ENCODE results near the gene CDKAL1. TPM values are rescaled to one million over a fixed set of nuclear protein-coding genes. Genes with fewer than 3 reads are reported as not detected.

The CDKAL1 gene
- total and polyA plus RNA-seq, 2 experiments from 2014 or later: 14.4 to 19.5 TPM

DNA sequence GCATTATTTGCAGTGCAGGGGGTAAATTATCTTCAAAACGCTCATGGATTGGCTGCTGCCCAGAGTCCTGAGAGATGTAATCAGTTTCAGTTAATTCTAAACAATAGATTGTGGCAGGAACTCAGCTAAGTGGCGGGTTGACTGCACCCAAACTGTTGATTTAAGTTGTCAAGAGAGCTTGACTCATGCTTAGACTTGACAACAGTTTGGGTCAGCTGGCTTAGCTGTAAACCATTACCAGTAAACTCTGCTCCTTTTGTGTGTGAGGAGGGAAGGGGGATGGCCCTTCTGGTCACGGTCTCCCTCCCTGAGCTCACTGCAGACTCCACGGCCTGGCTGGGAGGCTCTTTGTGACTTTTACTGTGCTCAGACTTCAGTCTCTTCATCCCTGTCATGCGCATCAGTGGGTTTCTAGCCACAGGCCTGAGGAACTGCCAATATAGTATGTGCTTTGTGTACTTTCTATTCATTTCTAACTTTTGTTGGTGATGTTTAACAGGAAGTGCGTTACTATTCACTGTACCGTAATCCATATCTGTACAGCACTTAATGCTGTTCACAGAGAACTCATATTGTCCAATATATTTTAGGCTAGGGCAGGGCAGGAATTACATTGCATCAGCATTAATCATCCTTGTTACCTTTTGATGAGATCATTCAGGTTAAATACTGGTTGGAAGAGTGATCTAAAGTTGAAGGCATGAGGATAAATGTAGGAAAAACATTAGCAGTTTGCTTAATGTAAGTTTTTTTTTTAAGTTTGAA is 488.3 kb downstream of the CDKAL1 start:
- Histone ChIP-seq H3K36me3 (replicated peaks; ENCODE audit: insufficient read depth, low read depth) (no peaks in the 10 kb centered on the region), H3K9me3 (ENCODE audit: low read depth) (no peaks in the 10 kb centered on the region), H3K4me1 (ENCODE audit: insufficient read depth) (no peaks in the 10 kb centered on the region), H3K9me2 (replicated peaks; ENCODE audit: insufficient read depth) (no peaks in the 10 kb centered on the region), H3K27me3 (no peaks in the 10 kb centered on the region), H3K79me2 (no peaks in the 10 kb centered on the region), H3K4me3 (no peak overlapping the region), H2AFZ (no peak overlapping the region), H3K27ac (peak overlapping the region; percentile 85), H4K20me1 (ENCODE audit: insufficient read depth, poor library complexity, severe bottlenecking) (no peaks in the 10 kb centered on the region), H3K4me2 (peak overlapping the region; percentile 17)
- DNase-seq (ENCODE audit: low spot score): peak; percentile 71
- WGBS (ENCODE audit: low lambda C conversion rate, missing lambda C conversion rate): 47% methylated on average over 7 of the region's 7 CpGs
- TF ChIP-seq, protein P1, sequence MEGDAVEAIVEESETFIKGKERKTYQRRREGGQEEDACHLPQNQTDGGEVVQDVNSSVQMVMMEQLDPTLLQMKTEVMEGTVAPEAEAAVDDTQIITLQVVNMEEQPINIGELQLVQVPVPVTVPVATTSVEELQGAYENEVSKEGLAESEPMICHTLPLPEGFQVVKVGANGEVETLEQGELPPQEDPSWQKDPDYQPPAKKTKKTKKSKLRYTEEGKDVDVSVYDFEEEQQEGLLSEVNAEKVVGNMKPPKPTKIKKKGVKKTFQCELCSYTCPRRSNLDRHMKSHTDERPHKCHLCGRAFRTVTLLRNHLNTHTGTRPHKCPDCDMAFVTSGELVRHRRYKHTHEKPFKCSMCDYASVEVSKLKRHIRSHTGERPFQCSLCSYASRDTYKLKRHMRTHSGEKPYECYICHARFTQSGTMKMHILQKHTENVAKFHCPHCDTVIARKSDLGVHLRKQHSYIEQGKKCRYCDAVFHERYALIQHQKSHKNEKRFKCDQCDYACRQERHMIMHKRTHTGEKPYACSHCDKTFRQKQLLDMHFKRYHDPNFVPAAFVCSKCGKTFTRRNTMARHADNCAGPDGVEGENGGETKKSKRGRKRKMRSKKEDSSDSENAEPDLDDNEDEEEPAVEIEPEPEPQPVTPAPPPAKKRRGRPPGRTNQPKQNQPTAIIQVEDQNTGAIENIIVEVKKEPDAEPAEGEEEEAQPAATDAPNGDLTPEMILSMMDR (IDR thresholded peaks at IDR 0.05; ENCODE audit: poor library complexity): no peak
- TF ChIP-seq EZH2 (IDR thresholded peaks at IDR 0.05; ENCODE audit: borderline replicate concordance): no peak

DNA sequence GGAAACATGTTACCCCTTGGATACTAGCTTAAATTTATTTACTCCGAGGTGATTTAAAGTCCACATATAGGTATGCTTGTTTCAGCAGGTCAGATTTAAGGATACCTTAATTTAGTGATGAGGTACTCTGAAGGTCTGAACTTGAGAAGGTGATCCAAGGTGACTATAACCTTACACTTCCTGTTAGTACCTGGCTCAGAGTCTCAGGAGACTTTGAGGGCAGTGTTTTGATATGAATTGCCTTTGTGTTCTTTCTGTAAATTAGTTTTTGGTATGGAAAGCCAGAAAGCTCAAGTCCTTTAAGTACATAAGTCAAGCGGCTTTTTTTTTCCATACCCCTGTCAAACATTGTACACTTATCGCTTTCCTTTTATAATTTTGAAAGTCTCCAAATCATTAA is 489.0 kb downstream of the CDKAL1 start:
- no peak overlapping the region for H2AFZ ChIP-seq
- peak overlapping the region; percentile 85 for H3K27ac ChIP-seq
- no peaks in the 10 kb centered on the region for H3K79me2 ChIP-seq

DNA sequence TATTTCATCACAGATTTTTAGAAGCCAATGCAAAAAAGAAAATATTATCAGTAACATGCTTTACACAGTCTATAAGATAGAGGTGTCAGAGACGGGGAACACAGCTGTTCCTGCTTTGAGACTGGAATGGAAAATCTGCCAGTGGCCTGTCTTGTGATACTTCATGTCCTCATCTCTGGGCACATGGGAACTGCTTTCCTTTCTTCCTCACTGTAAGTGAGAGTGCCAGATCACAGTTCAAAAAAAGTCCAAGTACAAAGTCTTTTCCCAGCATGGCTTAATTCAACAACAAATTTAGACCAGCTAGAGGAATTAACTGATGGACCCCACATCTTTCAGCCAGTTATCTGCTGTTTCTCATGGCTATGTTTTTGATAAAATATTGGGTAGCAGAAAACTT is 490.4 kb downstream of the CDKAL1 start:
- Histone ChIP-seq H3K9me3 (ENCODE audit: low read depth) (no peaks in the 10 kb centered on the region), H2AFZ (no peak overlapping the region), H3K9me2 (replicated peaks; ENCODE audit: insufficient read depth) (no peaks in the 10 kb centered on the region), H3K4me1 (ENCODE audit: insufficient read depth) (no peaks in the 10 kb centered on the region), H4K20me1 (ENCODE audit: insufficient read depth, poor library complexity, severe bottlenecking) (no peaks in the 10 kb centered on the region), H3K4me2 (no peak overlapping the region), H3K27ac (no peak overlapping the region), H3K27me3 (no peaks in the 10 kb centered on the region), H3K36me3 (replicated peaks; ENCODE audit: insufficient read depth, low read depth) (no peaks in the 10 kb centered on the region), H3K4me3 (no peak overlapping the region), H3K79me2 (no peaks in the 10 kb centered on the region)
- TF ChIP-seq EZH2 (IDR thresholded peaks at IDR 0.05; ENCODE audit: borderline replicate concordance) (no peak), EZH2phosphoT487 (IDR thresholded peaks at IDR 0.05; ENCODE audit: low read depth, severe bottlenecking, unreplicated experiment) (no peak)
- TF ChIP-seq, protein P1 (IDR thresholded peaks at IDR 0.05; ENCODE audit: poor library complexity): no peak
- 86% methylated on average over 1 of the region's 1 CpG for WGBS (ENCODE audit: low lambda C conversion rate, missing lambda C conversion rate)
- no peak for DNase-seq (ENCODE audit: low spot score)

More for the DNA sequence above, 489.0 kb downstream of the CDKAL1 start:
- Histone ChIP-seq H3K36me3 (replicated peaks; ENCODE audit: insufficient read depth, low read depth) (no peaks in the 10 kb centered on the region), H3K27me3 (no peaks in the 10 kb centered on the region), H3K4me2 (peak overlapping the region; percentile 8), H3K9me2 (replicated peaks; ENCODE audit: insufficient read depth) (no peaks in the 10 kb centered on the region), H3K4me3 (no peak overlapping the region), H3K4me1 (ENCODE audit: insufficient read depth) (no peaks in the 10 kb centered on the region), H4K20me1 (ENCODE audit: insufficient read depth, poor library complexity, severe bottlenecking) (no peaks in the 10 kb centered on the region), H3K9me3 (ENCODE audit: low read depth) (no peaks in the 10 kb centered on the region)
- no peak for DNase-seq (ENCODE audit: low spot score)
- TF ChIP-seq EZH2 (IDR thresholded peaks at IDR 0.05; ENCODE audit: borderline replicate concordance) (no peak), EZH2phosphoT487 (IDR thresholded peaks at IDR 0.05; ENCODE audit: low read depth, severe bottlenecking, unreplicated experiment) (no peak)
- TF ChIP-seq, protein P1 (IDR thresholded peaks at IDR 0.05; ENCODE audit: poor library complexity): no peak
- WGBS (ENCODE audit: low lambda C conversion rate, missing lambda C conversion rate): 92% methylated on average over 3 of the region's 3 CpGs

All from hepatocyte (in vitro differentiated cells).